Coronary artery (tissue), 2 donors: ENCODE results near the gene CSGALNACT2.

Experiments
- DNase-seq: peaks from one replicate; pipeline ENCODE4 v3.0.0-alpha.2; 2017; ENCODE audit warnings: low spot score
- H3K27ac ChIP-seq, 2 donors: fragments of 200-600 bp; sonication (generic); one replicate each; pipeline ENCODE4 v1.5.1; 2016 to 2019
- H3K4me3 ChIP-seq: fragments of 200-600 bp; sonication (generic); 2 replicates; pipeline ENCODE4 v1.5.1; 2016; ENCODE audit warnings: mild to moderate bottlenecking, moderate library complexity
- CTCF ChIP-seq: fragments of 200-600 bp; sonication (generic); IDR thresholded peaks from one replicate; pipeline ENCODE4 v1.5.1; 2019; ENCODE audit warnings: antibody characterized with exemption

CSGALNACT2 gene

GRCh38 chr10:43221419-43222209 is 83.4 kb downstream of the CSGALNACT2 start:
- Histone ChIP-seq H3K27ac (no peak overlapping the region), H3K4me3 (no peak overlapping the region)
- TF ChIP-seq CTCF: no peak
- peak; percentile 59 for DNase-seq

- TF ChIP-seq CTCF: no peak
- H3K27ac ChIP-seq: no peak overlapping the region
- no peak for DNase-seq
These were observed 84.0 kb downstream of the CSGALNACT2 start for GRCh38 chr10:43222210-43222720.

GRCh38 chr10:43223056-43223455 is 84.8 kb downstream of the CSGALNACT2 start:
- Histone ChIP-seq H3K27ac (no peak overlapping the region), H3K4me3 (no peak overlapping the region)
- no peak for TF ChIP-seq CTCF
- DNase-seq: no peak

More at GRCh38 chr10:43222210-43222720, 84.0 kb downstream of the CSGALNACT2 start:
- H3K4me3 ChIP-seq: no peak overlapping the region

GRCh38 chr10:43224321-43224720 is 86.1 kb downstream of the CSGALNACT2 start:
- Histone ChIP-seq H3K4me3 (no peak overlapping the region), H3K27ac (no peak overlapping the region)
- no peak for TF ChIP-seq CTCF
- DNase-seq: no peak

- H3K4me3 ChIP-seq: no peak overlapping the region
- no peak for TF ChIP-seq CTCF
- peak overlapping the region in 1 of 2 donors; percentile 22 for H3K27ac ChIP-seq
- no peak for DNase-seq
These were observed 87.0 kb downstream of the CSGALNACT2 start for GRCh38 chr10:43225004-43225786.

GRCh38 chr10:43225787-43226153 is 87.5 kb downstream of the CSGALNACT2 start:
- no peak overlapping the region for H3K4me3 ChIP-seq
- no peak for DNase-seq
- peak overlapping the region in 1 of 2 donors; percentile 22 for H3K27ac ChIP-seq
- no peak for TF ChIP-seq CTCF
